ENCODE measurements around the gene ZNF23. TPM values are rescaled to one million over a fixed set of nuclear protein-coding genes. Genes with fewer than 3 reads are reported as not detected.

ZNF23 gene
- total and polyA plus RNA-seq, 3 donors from 2014 or later: 10.9 to 16.3 (median 14.5) TPM

DNA sequence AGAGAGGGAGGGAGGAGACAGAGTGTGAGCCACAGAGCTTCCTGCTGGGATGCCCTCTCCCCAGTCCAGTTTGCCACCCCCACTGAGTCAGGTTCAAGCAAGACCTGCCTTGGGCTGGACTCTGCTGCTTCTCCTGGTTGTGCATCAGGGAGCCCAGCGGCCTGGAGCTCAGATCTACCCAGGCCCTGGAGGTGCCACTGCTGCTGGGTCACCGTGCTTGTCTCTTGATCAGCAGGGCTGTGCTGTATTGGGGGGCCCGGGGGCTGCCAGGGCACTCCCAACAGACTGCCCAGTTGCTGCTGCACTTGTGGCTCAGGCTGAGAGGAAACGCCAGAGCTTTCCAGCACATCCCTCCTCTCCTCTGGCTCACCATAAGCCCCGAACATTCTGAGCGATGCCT, 29.1 kb downstream of the ZNF23 start:
- intact Hi-C loops (cut with DNase I; ENCODE audit: low total_unique reads): no loop called here
- Histone ChIP-seq H3K27ac (no peak overlapping the region), H3K9me3 (no peaks in the 10 kb centered on the region), H3K36me3 (ENCODE audit: low read depth, missing control alignments) (no peaks in the 10 kb centered on the region), H3K4me3 (no peak overlapping the region), H3K27me3 (no peaks in the 10 kb centered on the region), H3K4me1 (no peaks in the 10 kb centered on the region)
- 83 to 88% methylated on average over 5 to 6 of the region's 6 CpGs for WGBS, 2 donors
- DNase-seq: no peak
- TF ChIP-seq, protein P1, sequence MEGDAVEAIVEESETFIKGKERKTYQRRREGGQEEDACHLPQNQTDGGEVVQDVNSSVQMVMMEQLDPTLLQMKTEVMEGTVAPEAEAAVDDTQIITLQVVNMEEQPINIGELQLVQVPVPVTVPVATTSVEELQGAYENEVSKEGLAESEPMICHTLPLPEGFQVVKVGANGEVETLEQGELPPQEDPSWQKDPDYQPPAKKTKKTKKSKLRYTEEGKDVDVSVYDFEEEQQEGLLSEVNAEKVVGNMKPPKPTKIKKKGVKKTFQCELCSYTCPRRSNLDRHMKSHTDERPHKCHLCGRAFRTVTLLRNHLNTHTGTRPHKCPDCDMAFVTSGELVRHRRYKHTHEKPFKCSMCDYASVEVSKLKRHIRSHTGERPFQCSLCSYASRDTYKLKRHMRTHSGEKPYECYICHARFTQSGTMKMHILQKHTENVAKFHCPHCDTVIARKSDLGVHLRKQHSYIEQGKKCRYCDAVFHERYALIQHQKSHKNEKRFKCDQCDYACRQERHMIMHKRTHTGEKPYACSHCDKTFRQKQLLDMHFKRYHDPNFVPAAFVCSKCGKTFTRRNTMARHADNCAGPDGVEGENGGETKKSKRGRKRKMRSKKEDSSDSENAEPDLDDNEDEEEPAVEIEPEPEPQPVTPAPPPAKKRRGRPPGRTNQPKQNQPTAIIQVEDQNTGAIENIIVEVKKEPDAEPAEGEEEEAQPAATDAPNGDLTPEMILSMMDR (IDR thresholded peaks at IDR 0.05): no peak
- TF ChIP-seq POLR2A (IDR thresholded peaks at IDR 0.05): no peak

DNA sequence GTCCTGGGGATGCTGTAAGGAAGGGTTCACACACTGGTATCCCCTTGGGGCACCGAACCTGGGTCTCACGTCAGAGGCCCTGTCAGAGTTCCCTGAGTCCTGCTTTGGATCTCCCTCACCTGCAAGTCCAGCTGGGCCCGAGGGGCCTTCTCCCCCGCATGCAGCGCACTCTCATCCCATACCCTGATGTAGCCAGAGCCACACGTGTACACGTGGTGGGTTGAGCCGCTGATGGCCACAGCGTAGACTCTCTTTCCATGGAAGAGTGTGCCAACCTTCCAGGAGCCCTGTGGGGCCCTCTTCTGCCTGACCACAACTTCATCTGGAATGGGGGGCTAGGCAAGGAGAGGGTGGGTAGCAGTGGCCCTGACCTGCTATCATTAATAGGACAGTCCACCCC, 30.1 kb downstream of the ZNF23 start:
- H3K4me1 ChIP-seq: no peaks in the 10 kb centered on the region

DNA sequence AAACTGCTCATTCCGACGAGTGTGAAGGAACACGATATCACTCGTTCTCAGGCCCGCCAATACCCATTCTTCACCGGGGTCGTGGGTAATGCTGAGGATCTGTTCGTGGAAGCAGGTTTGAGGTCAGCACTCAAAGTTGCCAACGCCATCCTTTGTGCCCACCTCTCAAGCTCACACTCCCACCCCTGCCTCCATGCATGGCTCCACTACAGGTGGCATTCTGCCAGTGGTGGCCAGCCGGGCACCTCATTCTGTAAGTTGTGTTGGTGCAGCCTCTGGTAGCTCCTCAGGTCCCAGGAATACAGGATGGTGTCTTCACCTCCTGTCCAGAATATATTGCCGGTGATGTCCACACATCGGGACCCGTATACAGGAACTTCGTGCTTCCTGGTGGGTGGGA, 30.9 kb downstream of the ZNF23 start:
- no peaks in the 10 kb centered on the region for H3K36me3 ChIP-seq (ENCODE audit: low read depth, missing control alignments)
- H3K27ac ChIP-seq: no peak overlapping the region
- no peak overlapping the region for H3K4me3 ChIP-seq
- TF ChIP-seq POLR2A (IDR thresholded peaks at IDR 0.05): no peak
- TF ChIP-seq, protein P1 (IDR thresholded peaks at IDR 0.05): no peak
- DNase-seq: no peak
- H3K9me3 ChIP-seq: no peaks in the 10 kb centered on the region
- H3K27me3 ChIP-seq: no peaks in the 10 kb centered on the region
- H3K4me1 ChIP-seq: no peaks in the 10 kb centered on the region
- intact Hi-C loops (cut with DNase I; ENCODE audit: low total_unique reads): no loop called here
- 88 to 93% methylated on average over 14 of the region's 14 CpGs for WGBS, 2 donors

More for the DNA sequence above, 30.1 kb downstream of the ZNF23 start:
- Histone ChIP-seq H3K9me3 (no peaks in the 10 kb centered on the region), H3K4me3 (no peak overlapping the region), H3K27me3 (no peaks in the 10 kb centered on the region), H3K36me3 (ENCODE audit: low read depth, missing control alignments) (no peaks in the 10 kb centered on the region), H3K27ac (no peak overlapping the region)
- intact Hi-C loops (cut with DNase I; ENCODE audit: low total_unique reads): no loop called here
- no peak for DNase-seq
- TF ChIP-seq, protein P1 (IDR thresholded peaks at IDR 0.05): no peak
- TF ChIP-seq POLR2A (IDR thresholded peaks at IDR 0.05): no peak
- WGBS, 2 donors: 88 to 96% methylated on average over 9 of the region's 9 CpGs

- intact Hi-C loops (cut with DNase I; ENCODE audit: low total_unique reads): no loop called here
- Histone ChIP-seq H3K27ac (no peak overlapping the region), H3K4me1 (no peaks in the 10 kb centered on the region), H3K9me3 (no peaks in the 10 kb centered on the region), H3K36me3 (ENCODE audit: low read depth, missing control alignments) (no peaks in the 10 kb centered on the region), H3K4me3 (no peak overlapping the region), H3K27me3 (no peaks in the 10 kb centered on the region)
- DNase-seq: no peak
- TF ChIP-seq, protein P1 (IDR thresholded peaks at IDR 0.05): no peak
- TF ChIP-seq POLR2A (IDR thresholded peaks at IDR 0.05): no peak
- WGBS, 2 donors: 78 to 82% methylated on average over 5 to 6 of the region's 6 CpGs
These were observed 31.3 kb downstream of the ZNF23 start for GRCh38 chr16:71430744-71431143.

GRCh38 chr16:71429581-71429980, 32.5 kb downstream of the ZNF23 start:
- WGBS, 2 donors: 86 to 92% methylated on average over 3 of the region's 3 CpGs
- intact Hi-C loops (cut with DNase I; ENCODE audit: low total_unique reads): no loop called here
- no peak for TF ChIP-seq POLR2A (IDR thresholded peaks at IDR 0.05)
- TF ChIP-seq, protein P1 (IDR thresholded peaks at IDR 0.05): no peak
- Histone ChIP-seq H3K9me3 (no peaks in the 10 kb centered on the region), H3K4me1 (no peaks in the 10 kb centered on the region), H3K27ac (no peak overlapping the region), H3K36me3 (ENCODE audit: low read depth, missing control alignments) (no peaks in the 10 kb centered on the region), H3K4me3 (no peak overlapping the region), H3K27me3 (no peaks in the 10 kb centered on the region)
- DNase-seq: no peak

Measured in testis (tissue), 3 donors.